ENCODE measurements around the gene GBP7.

The GBP7 gene

DNA sequence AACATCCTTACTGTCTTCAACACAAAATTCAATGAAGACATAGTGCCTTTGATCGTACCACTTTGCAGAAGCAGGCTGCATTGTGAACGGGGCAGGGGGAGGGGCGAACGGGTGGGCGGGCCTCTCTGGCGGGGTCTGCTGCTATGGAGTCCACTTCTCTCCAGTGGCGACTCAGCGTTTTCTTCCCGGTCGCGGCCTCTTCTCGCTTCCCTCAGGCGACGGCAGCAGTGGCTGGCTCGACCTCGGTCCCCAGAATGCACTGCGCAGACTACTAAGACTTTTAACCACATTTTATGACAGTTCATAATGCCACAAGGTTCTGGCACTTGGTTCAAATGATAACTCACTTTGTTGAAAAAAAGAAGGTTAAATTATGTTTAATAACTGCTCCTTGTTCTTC, 71.1 kb downstream of the GBP7 start:
- Histone ChIP-seq H3K27me3 (replicated peaks; ENCODE audit: insufficient read depth, low read length) (no peaks in the 10 kb centered on the region), H3F3A (ENCODE audit: insufficient read depth, low read length) (no peaks in the 10 kb centered on the region), H3K4me2 (ENCODE audit: low read depth, low read length) (no peak overlapping the region), H2AFZ (ENCODE audit: low read length) (no peak overlapping the region), H3K36me3 (replicated peaks; ENCODE audit: insufficient read depth, low read length) (no peaks in the 10 kb centered on the region), H3K9ac (ENCODE audit: low read length) (no peak overlapping the region), H3K4me3 (ENCODE audit: low read length) (no peak overlapping the region), H3K79me2 (ENCODE audit: low read length) (no peaks in the 10 kb centered on the region), H4K20me1 (ENCODE audit: insufficient read depth, low read length) (no peaks in the 10 kb centered on the region), H3K4me1 (ENCODE audit: low read length) (no peaks in the 10 kb centered on the region), H3K27ac (ENCODE audit: low read length) (no peak overlapping the region), H3K9me3 (replicated peaks; ENCODE audit: insufficient read depth, low read length) (no peaks in the 10 kb centered on the region), H3K9me2 (replicated peaks; ENCODE audit: insufficient read depth, low read length) (no peaks in the 10 kb centered on the region)
- no peak for DNase-seq
- no peak for TF ChIP-seq EZH2 (optimal IDR thresholded peaks at IDR 0.05; ENCODE audit: low read depth, low read length)
- TF ChIP-seq CTCF (IDR thresholded peaks at IDR 0.05; ENCODE audit: low read length), result no peak
- no peak for TF ChIP-seq EZH2phosphoT487 (IDR thresholded peaks at IDR 0.05; ENCODE audit: low read length)

GRCh38 chr1:89104147-89104546, 71.7 kb downstream of the GBP7 start:
- no peaks in the 10 kb centered on the region for H3K9me2 ChIP-seq (replicated peaks; ENCODE audit: insufficient read depth, low read length)

GRCh38 chr1:89102021-89102420, 73.8 kb downstream of the GBP7 start:
- Histone ChIP-seq H3K36me3 (replicated peaks; ENCODE audit: insufficient read depth, low read length) (no peaks in the 10 kb centered on the region), H3K79me2 (ENCODE audit: low read length) (no peaks in the 10 kb centered on the region), H3F3A (ENCODE audit: insufficient read depth, low read length) (no peaks in the 10 kb centered on the region), H3K27me3 (replicated peaks; ENCODE audit: insufficient read depth, low read length) (no peaks in the 10 kb centered on the region), H3K9ac (ENCODE audit: low read length) (no peak overlapping the region), H3K9me3 (replicated peaks; ENCODE audit: insufficient read depth, low read length) (no peaks in the 10 kb centered on the region), H4K20me1 (ENCODE audit: insufficient read depth, low read length) (no peaks in the 10 kb centered on the region), H3K9me2 (replicated peaks; ENCODE audit: insufficient read depth, low read length) (no peaks in the 10 kb centered on the region), H3K27ac (ENCODE audit: low read length) (no peak overlapping the region), H3K4me1 (ENCODE audit: low read length) (no peaks in the 10 kb centered on the region), H2AFZ (ENCODE audit: low read length) (no peak overlapping the region), H3K4me3 (ENCODE audit: low read length) (no peak overlapping the region), H3K4me2 (ENCODE audit: low read depth, low read length) (no peak overlapping the region)
- DNase-seq, result no peak
- TF ChIP-seq CTCF (IDR thresholded peaks at IDR 0.05; ENCODE audit: low read length), result no peak
- no peak for TF ChIP-seq EZH2phosphoT487 (IDR thresholded peaks at IDR 0.05; ENCODE audit: low read length)
- TF ChIP-seq EZH2 (optimal IDR thresholded peaks at IDR 0.05; ENCODE audit: low read depth, low read length), result no peak

More at GRCh38 chr1:89104147-89104546, 71.7 kb downstream of the GBP7 start:
- H2AFZ ChIP-seq (ENCODE audit: low read length), result no peak overlapping the region
- H3K27ac ChIP-seq (ENCODE audit: low read length), result no peak overlapping the region
- H3K27me3 ChIP-seq (replicated peaks; ENCODE audit: insufficient read depth, low read length), result no peaks in the 10 kb centered on the region
- H3F3A ChIP-seq (ENCODE audit: insufficient read depth, low read length), result no peaks in the 10 kb centered on the region
- no peak overlapping the region for H3K4me3 ChIP-seq (ENCODE audit: low read length)
- no peak overlapping the region for H3K4me2 ChIP-seq (ENCODE audit: low read depth, low read length)
- TF ChIP-seq EZH2 (optimal IDR thresholded peaks at IDR 0.05; ENCODE audit: low read depth, low read length), result no peak
- TF ChIP-seq EZH2phosphoT487 (IDR thresholded peaks at IDR 0.05; ENCODE audit: low read length), result no peak
- no peak for TF ChIP-seq CTCF (IDR thresholded peaks at IDR 0.05; ENCODE audit: low read length)
- H3K79me2 ChIP-seq (ENCODE audit: low read length), result no peaks in the 10 kb centered on the region
- no peak overlapping the region for H3K9ac ChIP-seq (ENCODE audit: low read length)
- no peak for DNase-seq
- H3K9me3 ChIP-seq (replicated peaks; ENCODE audit: insufficient read depth, low read length), result no peaks in the 10 kb centered on the region
- no peaks in the 10 kb centered on the region for H3K4me1 ChIP-seq (ENCODE audit: low read length)
- no peaks in the 10 kb centered on the region for H3K36me3 ChIP-seq (replicated peaks; ENCODE audit: insufficient read depth, low read length)
- H4K20me1 ChIP-seq (ENCODE audit: insufficient read depth, low read length), result no peaks in the 10 kb centered on the region
